ENCODE data around the gene GNAS-AS1.

GRCh38 chr20:58795923-58796245 is 54.8 kb downstream of the GNAS-AS1 start:
- TF ChIP-seq POLR2A (IDR thresholded peaks at IDR 0.05) (no peak), POLR2AphosphoS5 (IDR thresholded peaks at IDR 0.05) (no peak), EP300 (IDR thresholded peaks at IDR 0.05) (no peak)
- TF ChIP-seq, protein P1, sequence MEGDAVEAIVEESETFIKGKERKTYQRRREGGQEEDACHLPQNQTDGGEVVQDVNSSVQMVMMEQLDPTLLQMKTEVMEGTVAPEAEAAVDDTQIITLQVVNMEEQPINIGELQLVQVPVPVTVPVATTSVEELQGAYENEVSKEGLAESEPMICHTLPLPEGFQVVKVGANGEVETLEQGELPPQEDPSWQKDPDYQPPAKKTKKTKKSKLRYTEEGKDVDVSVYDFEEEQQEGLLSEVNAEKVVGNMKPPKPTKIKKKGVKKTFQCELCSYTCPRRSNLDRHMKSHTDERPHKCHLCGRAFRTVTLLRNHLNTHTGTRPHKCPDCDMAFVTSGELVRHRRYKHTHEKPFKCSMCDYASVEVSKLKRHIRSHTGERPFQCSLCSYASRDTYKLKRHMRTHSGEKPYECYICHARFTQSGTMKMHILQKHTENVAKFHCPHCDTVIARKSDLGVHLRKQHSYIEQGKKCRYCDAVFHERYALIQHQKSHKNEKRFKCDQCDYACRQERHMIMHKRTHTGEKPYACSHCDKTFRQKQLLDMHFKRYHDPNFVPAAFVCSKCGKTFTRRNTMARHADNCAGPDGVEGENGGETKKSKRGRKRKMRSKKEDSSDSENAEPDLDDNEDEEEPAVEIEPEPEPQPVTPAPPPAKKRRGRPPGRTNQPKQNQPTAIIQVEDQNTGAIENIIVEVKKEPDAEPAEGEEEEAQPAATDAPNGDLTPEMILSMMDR (IDR thresholded peaks at IDR 0.05): no peak
